ENCODE results near the gene CAMK4.

The CAMK4 gene

DNA sequence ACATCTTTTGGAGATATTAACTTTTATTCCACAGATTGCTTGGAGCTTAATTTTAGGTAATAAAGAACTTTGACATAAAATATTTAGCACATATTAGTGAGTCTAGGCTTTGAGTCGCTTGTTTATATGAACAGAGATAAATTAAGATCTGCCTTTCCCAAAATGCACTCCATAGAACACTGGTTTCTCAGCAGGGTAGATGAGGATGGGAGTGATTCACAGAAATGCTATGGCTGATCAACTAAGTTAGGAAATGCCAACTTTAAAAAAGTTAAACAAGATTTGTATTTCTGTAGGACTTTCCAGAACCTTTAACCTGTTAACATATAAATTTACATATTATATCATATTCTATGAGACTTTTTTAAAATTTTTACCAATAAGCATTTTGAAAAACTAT lies 222.9 kb downstream of the CAMK4 start:
- no peak overlapping the region for H3K4me3 ChIP-seq (ENCODE audit: low read length)
- no peak overlapping the region for H3K9ac ChIP-seq (ENCODE audit: low read length)
- H4K20me1 ChIP-seq (ENCODE audit: insufficient read depth, low read length) = no peaks in the 10 kb centered on the region
- H3K79me2 ChIP-seq (ENCODE audit: low read length) = no peaks in the 10 kb centered on the region
- no peaks in the 10 kb centered on the region for H3K27me3 ChIP-seq (ENCODE audit: low read depth, low read length)
- no peaks in the 10 kb centered on the region for H3K4me1 ChIP-seq (ENCODE audit: low read length)
- peaks cover 9% of the 10 kb centered on the region for H3K36me3 ChIP-seq (replicated peaks; ENCODE audit: low read depth, low read length)
- H2AFZ ChIP-seq (ENCODE audit: low read depth, low read length) = no peak overlapping the region
- H3K4me2 ChIP-seq (ENCODE audit: low read length) = no peak overlapping the region
- TF ChIP-seq CTCF (IDR thresholded peaks at IDR 0.05; ENCODE audit: low read depth, low read length) (no peak), EZH2phosphoT487 (IDR thresholded peaks at IDR 0.05; ENCODE audit: low read depth) (no peak)
- H3K27ac ChIP-seq (ENCODE audit: low read length) = no peak overlapping the region
- no peaks in the 10 kb centered on the region for H3K9me3 ChIP-seq (ENCODE audit: insufficient read depth, low read length)

GRCh38 chr5:111447822-111448221 lies 223.6 kb downstream of the CAMK4 start:
- Histone ChIP-seq H3K79me2 (ENCODE audit: low read length) (no peaks in the 10 kb centered on the region), H3K9ac (ENCODE audit: low read length) (no peak overlapping the region), H3K9me3 (ENCODE audit: insufficient read depth, low read length) (no peaks in the 10 kb centered on the region), H3K4me3 (ENCODE audit: low read length) (no peak overlapping the region), H3K27me3 (ENCODE audit: low read depth, low read length) (no peaks in the 10 kb centered on the region), H3K36me3 (replicated peaks; ENCODE audit: low read depth, low read length) (peaks cover 9% of the 10 kb centered on the region), H2AFZ (ENCODE audit: low read depth, low read length) (no peak overlapping the region), H4K20me1 (ENCODE audit: insufficient read depth, low read length) (no peaks in the 10 kb centered on the region), H3K4me2 (ENCODE audit: low read length) (no peak overlapping the region), H3K27ac (ENCODE audit: low read length) (no peak overlapping the region), H3K4me1 (ENCODE audit: low read length) (no peaks in the 10 kb centered on the region)
- TF ChIP-seq CTCF (IDR thresholded peaks at IDR 0.05; ENCODE audit: low read depth, low read length) = no peak
- no peak for TF ChIP-seq EZH2phosphoT487 (IDR thresholded peaks at IDR 0.05; ENCODE audit: low read depth)

GRCh38 chr5:111453295-111453694 lies 229.1 kb downstream of the CAMK4 start:
- no peak overlapping the region for H3K27ac ChIP-seq (ENCODE audit: low read length)
- TF ChIP-seq EZH2phosphoT487 (IDR thresholded peaks at IDR 0.05; ENCODE audit: low read depth) (no peak), CTCF (IDR thresholded peaks at IDR 0.05; ENCODE audit: low read depth, low read length) (no peak)
- H3K27me3 ChIP-seq (ENCODE audit: low read depth, low read length) = no peaks in the 10 kb centered on the region
- no peaks in the 10 kb centered on the region for H4K20me1 ChIP-seq (ENCODE audit: insufficient read depth, low read length)
- no peaks in the 10 kb centered on the region for H3K79me2 ChIP-seq (ENCODE audit: low read length)
- H3K4me2 ChIP-seq (ENCODE audit: low read length) = no peak overlapping the region
- H3K4me1 ChIP-seq (ENCODE audit: low read length) = no peaks in the 10 kb centered on the region
- no peaks in the 10 kb centered on the region for H3K9me3 ChIP-seq (ENCODE audit: insufficient read depth, low read length)
- H3K36me3 ChIP-seq (replicated peaks; ENCODE audit: low read depth, low read length) = peaks cover 8% of the 10 kb centered on the region
- no peak overlapping the region for H3K9ac ChIP-seq (ENCODE audit: low read length)
- H2AFZ ChIP-seq (ENCODE audit: low read depth, low read length) = no peak overlapping the region
- H3K4me3 ChIP-seq (ENCODE audit: low read length) = no peak overlapping the region

DNA sequence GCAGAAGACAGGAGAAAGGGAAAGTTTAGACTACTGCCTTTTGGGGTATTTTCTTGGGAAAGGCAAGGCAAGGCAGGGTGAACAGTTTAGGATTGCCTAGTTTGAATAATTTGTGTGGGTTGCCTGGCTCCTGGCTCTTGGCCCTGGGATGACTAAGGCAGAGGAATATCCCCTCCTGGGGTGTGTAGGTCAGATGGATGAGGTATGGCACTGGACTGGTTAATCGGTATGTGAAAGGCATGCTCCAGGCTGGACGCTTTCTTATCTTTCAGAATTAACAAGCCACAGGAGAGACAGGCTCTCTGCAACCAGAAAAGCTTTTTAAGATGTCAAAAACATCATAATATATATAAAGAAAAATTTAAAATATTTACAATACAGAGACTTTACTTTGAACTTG lies 229.6 kb downstream of the CAMK4 start:
- Histone ChIP-seq H3K79me2 (ENCODE audit: low read length) (no peaks in the 10 kb centered on the region), H3K4me2 (ENCODE audit: low read length) (no peak overlapping the region), H3K27me3 (ENCODE audit: low read depth, low read length) (no peaks in the 10 kb centered on the region), H3K4me1 (ENCODE audit: low read length) (no peaks in the 10 kb centered on the region), H2AFZ (ENCODE audit: low read depth, low read length) (no peak overlapping the region), H3K4me3 (ENCODE audit: low read length) (no peak overlapping the region), H3K27ac (ENCODE audit: low read length) (no peak overlapping the region), H3K9ac (ENCODE audit: low read length) (no peak overlapping the region), H3K9me3 (ENCODE audit: insufficient read depth, low read length) (no peaks in the 10 kb centered on the region), H4K20me1 (ENCODE audit: insufficient read depth, low read length) (no peaks in the 10 kb centered on the region), H3K36me3 (replicated peaks; ENCODE audit: low read depth, low read length) (peaks cover 8% of the 10 kb centered on the region)
- TF ChIP-seq EZH2phosphoT487 (IDR thresholded peaks at IDR 0.05; ENCODE audit: low read depth) (no peak), CTCF (IDR thresholded peaks at IDR 0.05; ENCODE audit: low read depth, low read length) (no peak)

Data from OCI-LY3 (cell line).